HCT116 (cell line): ENCODE measurements around the gene GNPTAB. TPM values are rescaled to one million over a fixed set of nuclear protein-coding genes. Genes with fewer than 3 reads are reported as not detected.

ENCODE experiments used
- ATAC-seq: fragments of 200-7000 bp; cut with Tn5 transposase; 2 replicates; pipeline ENCODE4 v1.9.1; 2020; ENCODE audit warnings: mild to moderate bottlenecking, moderate library complexity
- BruUV-seq: library from RNA; stranded (reverse); fragments of 400-500 nt; replicated peaks from 2 replicates; lab custom pipeline; 2021; lab: Mats Ljungman, UMichigan
- CTCF ChIA-PET: fragments of 300-600 bp; sonication (Branson Sonifier 250); formaldehyde crosslinking; loops from one replicate; lab custom pipeline; 2021; ENCODE audit warnings: antibody characterized with exemption; lab: Charles Lee
- POLR2A ChIA-PET: fragments of 300-600, 350-600 bp; sonication (Branson Sonifier 250); formaldehyde crosslinking; loops from one replicate; lab custom pipeline; 2021; ENCODE audit warnings: antibody characterized with exemption; lab: Charles Lee
- RAD21 ChIA-PET, 2 experiments: fragments of 300-600 bp; sonication (Branson Sonifier 250); formaldehyde crosslinking; loops; one replicate each; lab custom pipeline; 2023; ENCODE audit warnings: low total read pairs in 2 of 2; ENCODE audit not compliant: uncharacterized antibody in 2 of 2, unreplicated experiment in 2 of 2, low non-redundant PET in 1 of 2; lab: Charles Lee
- DNase-seq: peaks from one replicate; pipeline ENCODE4 v3.0.0-alpha.2; 2010; ENCODE audit warnings: low read depth, low spot score
- H2AFZ ChIP-seq: fragments of 200-600 bp; shearing (Covaris generic), sonication (generic); 2 replicates; pipeline ENCODE4 v1.6.1; 2017; ENCODE audit warnings: low read depth, mixed run types, mixed read lengths, antibody characterized with exemption, low read length; ENCODE audit not compliant: poor library complexity, severe bottlenecking
- H3K27ac ChIP-seq: 2 replicates; pipeline ENCODE4 v1.5.1; 2012; ENCODE audit warnings: low read depth, low read length
- H3K27me3 ChIP-seq: fragments of 200-600 bp; sonication (generic); 2 replicates; pipeline ENCODE4 v1.6.1; 2016; ENCODE audit warnings: mixed run types, low read length, mixed read lengths; ENCODE audit not compliant: insufficient read depth
- H3K36me3 ChIP-seq, 2 experiments: fragments of 200-500 bp in 1 of 2; fragments of 200-600 bp in 1 of 2; sonication (Bioruptor generic) in 1 of 2; sonication (generic) in 1 of 2; 2 replicates each; pipeline versions ENCODE4 v1.5.1 to v1.6.1; 2014 to 2016; ENCODE audit warnings: low read length in 2 of 2, inconsistent platforms in 1 of 2, mixed read lengths in 1 of 2, mixed run types in 1 of 2; ENCODE audit not compliant: insufficient read depth in 2 of 2, control insufficient read depth in 1 of 2
- H3K4me1 ChIP-seq, 2 experiments: fragments of 200-600 bp in 1 of 2; sonication (generic) in 1 of 2; 2 replicates each; pipeline versions ENCODE4 v1.5.1 to v1.6.1; 2012 to 2017; ENCODE audit warnings: low read length in 2 of 2, inconsistent platforms in 1 of 2, mild to moderate bottlenecking in 1 of 2, mixed read lengths in 1 of 2, mixed run types in 1 of 2, moderate library complexity in 1 of 2; ENCODE audit not compliant: insufficient read depth in 2 of 2, control insufficient read depth in 1 of 2
- H3K4me2 ChIP-seq: fragments of 200-600 bp; sonication (generic); 2 replicates; pipeline ENCODE4 v1.6.1; 2017; ENCODE audit warnings: mixed run types, low read length, mixed read lengths
- H3K4me3 ChIP-seq, 2 experiments: fragments of 200-600 bp in 1 of 2; sonication (generic) in 1 of 2; replicated peaks in 1 of 2; 2 replicates each; pipeline ENCODE4 v1.5.1; 2011 to 2016; ENCODE audit warnings: low read length in 2 of 2, control low read depth in 1 of 2, low read depth in 1 of 2, mild to moderate bottlenecking in 1 of 2, mixed read lengths in 1 of 2, mixed run types in 1 of 2
- H3K79me2 ChIP-seq: fragments of 200-600 bp; sonication (generic); 2 replicates; pipeline ENCODE4 v1.6.1; 2017; ENCODE audit warnings: mild to moderate bottlenecking, mixed run types, low read length, moderate library complexity, mixed read lengths; ENCODE audit not compliant: insufficient read depth
- H3K9ac ChIP-seq: fragments of 200-600 bp; sonication (generic); 2 replicates; pipeline ENCODE4 v1.6.1; 2016; ENCODE audit warnings: low read length, mixed read lengths
- H3K9me2 ChIP-seq: fragments of 200-600 bp; sonication (generic), shearing (Covaris generic); 2 replicates; pipeline ENCODE4 v1.6.1; 2017; ENCODE audit warnings: mixed run types, mild to moderate bottlenecking, moderate library complexity; ENCODE audit not compliant: insufficient read depth
- H3K9me3 ChIP-seq, 2 experiments: fragments of 200-500 bp in 1 of 2; fragments of 200-600 bp in 1 of 2; sonication (Bioruptor generic) in 1 of 2; sonication (generic) in 1 of 2; 2 replicates each; pipeline ENCODE4 v1.6.1; 2014 to 2017; ENCODE audit warnings: low read length in 2 of 2, mixed read lengths in 2 of 2, inconsistent platforms in 1 of 2, low read depth in 1 of 2, mild to moderate bottlenecking in 1 of 2, mixed run types in 1 of 2, moderate library complexity in 1 of 2; ENCODE audit not compliant: control insufficient read depth in 1 of 2, insufficient read depth in 1 of 2
- H4K20me1 ChIP-seq: fragments of 200-600 bp; sonication (generic), shearing (Covaris generic); 2 replicates; pipeline ENCODE4 v1.6.1; 2017; ENCODE audit warnings: mixed run types, mild to moderate bottlenecking, moderate library complexity; ENCODE audit not compliant: insufficient read depth
- CEBPB ChIP-seq: IDR thresholded peaks from 2 replicates; pipeline ENCODE4 v1.6.1; 2012; ENCODE audit warnings: low read depth
- EGR1 ChIP-seq: IDR thresholded peaks from 2 replicates; pipeline ENCODE4 v1.6.1; 2012; ENCODE audit warnings: low read depth
- ELF1 ChIP-seq: IDR thresholded peaks from 2 replicates; pipeline ENCODE4 v1.6.1; 2012; ENCODE audit warnings: low read depth, borderline replicate concordance
- EZH2phosphoT487 ChIP-seq: fragments of 200-600 bp; IDR thresholded peaks from 2 replicates; pipeline ENCODE4 v1.6.1; 2018; ENCODE audit warnings: antibody characterized with exemption, borderline replicate concordance
- FOSL1 ChIP-seq: IDR thresholded peaks from 2 replicates; pipeline ENCODE4 v1.6.1; 2012; ENCODE audit warnings: low read depth
- JUND ChIP-seq: IDR thresholded peaks from 2 replicates; pipeline ENCODE4 v1.6.1; 2012
- SP1 ChIP-seq: IDR thresholded peaks from 2 replicates; pipeline ENCODE4 v1.6.1; 2012; ENCODE audit warnings: low read depth
- SRF ChIP-seq: IDR thresholded peaks from 2 replicates; pipeline ENCODE4 v1.6.1; 2012; ENCODE audit warnings: low read depth
- TCF7L2 ChIP-seq: IDR thresholded peaks from 2 replicates; pipeline ENCODE4 v1.7.0; 2011; ENCODE audit warnings: borderline replicate concordance, inconsistent platforms; ENCODE audit not compliant: insufficient read depth, insufficient read length; ENCODE audit errors: extremely low read depth
- YY1 ChIP-seq: IDR thresholded peaks from 2 replicates; pipeline ENCODE4 v1.6.1; 2011; ENCODE audit warnings: low read length, low read depth, moderate library complexity, mild to moderate bottlenecking; ENCODE audit not compliant: insufficient replicate concordance; ENCODE audit errors: extremely low read depth
- ZNF274 ChIP-seq: fragments of 200-500 bp; sonication (Bioruptor generic); IDR thresholded peaks from 2 replicates; pipeline ENCODE4 v1.6.1; 2014; ENCODE audit warnings: mild to moderate bottlenecking, low read depth, low read length, inconsistent platforms
- intact Hi-C: fragments of 100-400 bp; cut with micrococcal nuclease; formaldehyde crosslinking; loops from 2 replicates; pipeline ENCODE4 v1.10.0; 2022
- total RNA-seq: library from RNA; stranded (reverse); gene quantifications from one replicate; pipeline ENCODE4 v1.2.1, GENCODE V29; 2021; ENCODE audit not compliant: unreplicated experiment
- TF ChIP-seq, protein P1 (sequence below): IDR thresholded peaks from 2 replicates; pipeline ENCODE4 v1.6.1; 2012
- TF ChIP-seq, protein P2 (sequence below): IDR thresholded peaks from 2 replicates; pipeline ENCODE4 v1.6.1; 2012; ENCODE audit warnings: low read depth

Gene GNPTAB
- total RNA-seq, 1 experiment from 2014 or later: 41.4 TPM

DNA sequence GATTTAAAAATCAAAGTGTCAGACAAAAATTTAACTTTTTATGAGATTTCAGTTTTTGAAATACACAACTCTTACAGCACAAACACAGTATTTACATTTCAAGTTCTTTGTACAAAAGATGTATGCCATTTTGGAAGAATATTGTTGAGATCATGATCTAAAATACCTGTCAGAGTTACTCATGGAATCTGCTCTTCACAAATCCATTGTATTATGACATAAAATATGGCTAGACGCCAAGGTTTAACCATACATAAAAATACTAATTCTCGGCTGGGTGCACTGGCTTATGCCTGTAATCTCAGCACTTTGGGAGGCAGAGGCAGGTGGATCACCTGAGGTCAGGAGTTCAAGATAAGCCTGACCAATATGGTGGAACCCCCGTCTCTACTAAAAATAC, 85.3 kb downstream of the GNPTAB start:
- Histone ChIP-seq H4K20me1 (no peaks in the 10 kb centered on the region), H3K4me3 (no peak overlapping the region), H3K4me2 (no peak overlapping the region), H3K79me2 (no peaks in the 10 kb centered on the region), H3K9me3 (no peaks in the 10 kb centered on the region), H3K4me1 (no peaks in the 10 kb centered on the region), H3K9me2 (no peaks in the 10 kb centered on the region), H3K27ac (no peak overlapping the region), H3K36me3 (peaks cover 2 to 6% of the 10 kb centered on the region in 2 experiments; a peak in 2 of 4 replicates), H3K9ac (no peak overlapping the region), H2AFZ (no peak overlapping the region), H3K27me3 (no peaks in the 10 kb centered on the region)
- intact Hi-C loops: no loop called here
- BruUV-seq: no TSS peak
- DNase-seq (no peak), ATAC-seq (no peak)
- ChIA-PET CTCF (interaction anchor here (3.1 kb wide), 1 partner anchor 14 kb away, joined by 10 read pairs; no protein-coding TSS in a partner anchor), POLR2A (no interaction called here), RAD21 (no interaction called here)
- TF ChIP-seq, protein P1, sequence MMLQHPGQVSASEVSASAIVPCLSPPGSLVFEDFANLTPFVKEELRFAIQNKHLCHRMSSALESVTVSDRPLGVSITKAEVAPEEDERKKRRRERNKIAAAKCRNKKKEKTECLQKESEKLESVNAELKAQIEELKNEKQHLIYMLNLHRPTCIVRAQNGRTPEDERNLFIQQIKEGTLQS: no peak
- no peak for TF ChIP-seq EGR1
- no peak for TF ChIP-seq YY1
- TF ChIP-seq SP1: no peak
- no peak for TF ChIP-seq TCF7L2
- TF ChIP-seq, protein P2, sequence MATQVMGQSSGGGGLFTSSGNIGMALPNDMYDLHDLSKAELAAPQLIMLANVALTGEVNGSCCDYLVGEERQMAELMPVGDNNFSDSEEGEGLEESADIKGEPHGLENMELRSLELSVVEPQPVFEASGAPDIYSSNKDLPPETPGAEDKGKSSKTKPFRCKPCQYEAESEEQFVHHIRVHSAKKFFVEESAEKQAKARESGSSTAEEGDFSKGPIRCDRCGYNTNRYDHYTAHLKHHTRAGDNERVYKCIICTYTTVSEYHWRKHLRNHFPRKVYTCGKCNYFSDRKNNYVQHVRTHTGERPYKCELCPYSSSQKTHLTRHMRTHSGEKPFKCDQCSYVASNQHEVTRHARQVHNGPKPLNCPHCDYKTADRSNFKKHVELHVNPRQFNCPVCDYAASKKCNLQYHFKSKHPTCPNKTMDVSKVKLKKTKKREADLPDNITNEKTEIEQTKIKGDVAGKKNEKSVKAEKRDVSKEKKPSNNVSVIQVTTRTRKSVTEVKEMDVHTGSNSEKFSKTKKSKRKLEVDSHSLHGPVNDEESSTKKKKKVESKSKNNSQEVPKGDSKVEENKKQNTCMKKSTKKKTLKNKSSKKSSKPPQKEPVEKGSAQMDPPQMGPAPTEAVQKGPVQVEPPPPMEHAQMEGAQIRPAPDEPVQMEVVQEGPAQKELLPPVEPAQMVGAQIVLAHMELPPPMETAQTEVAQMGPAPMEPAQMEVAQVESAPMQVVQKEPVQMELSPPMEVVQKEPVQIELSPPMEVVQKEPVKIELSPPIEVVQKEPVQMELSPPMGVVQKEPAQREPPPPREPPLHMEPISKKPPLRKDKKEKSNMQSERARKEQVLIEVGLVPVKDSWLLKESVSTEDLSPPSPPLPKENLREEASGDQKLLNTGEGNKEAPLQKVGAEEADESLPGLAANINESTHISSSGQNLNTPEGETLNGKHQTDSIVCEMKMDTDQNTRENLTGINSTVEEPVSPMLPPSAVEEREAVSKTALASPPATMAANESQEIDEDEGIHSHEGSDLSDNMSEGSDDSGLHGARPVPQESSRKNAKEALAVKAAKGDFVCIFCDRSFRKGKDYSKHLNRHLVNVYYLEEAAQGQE: no peak
- no peak for TF ChIP-seq CEBPB
- TF ChIP-seq ZNF274: no peak
- no peak for TF ChIP-seq SRF
- TF ChIP-seq FOSL1: no peak
- TF ChIP-seq ELF1: no peak
- TF ChIP-seq EZH2phosphoT487: no peak
- TF ChIP-seq JUND: no peak
